ENCODE data around the gene BMP7.

GRCh38 chr20:57131077-57131476, 135.4 kb downstream of the BMP7 start:
- TF ChIP-seq YY1 (IDR thresholded peaks at IDR 0.05; ENCODE audit: insufficient read depth, insufficient read length) (no peak), ZNF274 (IDR thresholded peaks at IDR 0.05; ENCODE audit: low read depth, low read length) (no peak), SUZ12 (IDR thresholded peaks at IDR 0.05; ENCODE audit: extremely low read depth, insufficient read depth, insufficient read length) (no peak)
